K562 (cell line): ENCODE results near the gene ROBO2. TPM values are rescaled to one million over a fixed set of nuclear protein-coding genes. Genes with fewer than 3 reads are reported as not detected.

Source experiments
- ATAC-seq: fragments of 200-7000 bp; cut with Tn5 transposase; 3 replicates; pipeline ENCODE4 v1.9.1; 2020; ENCODE audit warnings: moderate library complexity
- BruUV-seq: library from RNA; stranded (reverse); fragments of 400-500 nt; replicated peaks from 2 replicates; lab custom pipeline; 2021; lab: Mats Ljungman, UMichigan
- CTCF ChIA-PET: fragments of 300-600 bp; formaldehyde crosslinking; extraction: SDS; loops from one replicate; lab custom pipeline; 2021; ENCODE audit warnings: low intra/inter-chr PET ratio; lab: Yijun Ruan, JAX
- POLR2A ChIA-PET: fragments of 300-600, 350-650 bp; sonication (Branson Sonifier 250); formaldehyde crosslinking; extraction: SDS; loops from one replicate; lab custom pipeline; 2021; ENCODE audit warnings: antibody characterized with exemption, inconsistent platforms; lab: Yijun Ruan, JAX
- DNase-seq, 4 experiments: peaks; one replicate each; pipeline versions ENCODE4 v3.0.0 to v3.0.0-alpha.2; 2011 to 2018; ENCODE audit warnings: low spot score in 3 of 4, mixed read lengths in 3 of 4; ENCODE audit errors: extremely low read depth in 1 of 4
- FAIRE-seq: peaks from 2 replicates; lab custom pipeline; 2011; peaks lifted over from hg19 to GRCh38; lab: Jason Lieb, UNC
- H2AFZ ChIP-seq: 2 replicates; pipeline ENCODE4 v1.6.0; 2011; ENCODE audit warnings: low read depth, low read length, control low read depth, inconsistent platforms
- H3K27ac ChIP-seq: fragments of 200-600 bp; 3 replicates; pipeline ENCODE4 v1.8.0; 2011; ENCODE audit warnings: low read depth, mild to moderate bottlenecking, control low read depth, inconsistent platforms, low read length, moderate library complexity, mixed read lengths; ENCODE audit errors: extremely low read depth
- H3K27me3 ChIP-seq, 2 experiments: fragments of 300-600 bp in 1 of 2; 2 replicates in 1 of 2; 3 replicates in 1 of 2; pipeline versions ENCODE4 v1.6.0 to v1.8.0; 2011; ENCODE audit warnings: inconsistent platforms in 2 of 2, low read length in 2 of 2, mild to moderate bottlenecking in 1 of 2, mixed read lengths in 1 of 2, moderate library complexity in 1 of 2; ENCODE audit not compliant: control insufficient read depth in 2 of 2, insufficient read depth in 2 of 2
- H3K36me3 ChIP-seq: fragments of 300-600 bp; 3 replicates; pipeline ENCODE4 v1.8.0; 2011; ENCODE audit warnings: mild to moderate bottlenecking, low read length, inconsistent platforms; ENCODE audit not compliant: control insufficient read depth, insufficient read depth
- H3K4me1 ChIP-seq, 2 experiments: fragments of 200-600 bp in 1 of 2; replicated peaks in 1 of 2; 2 replicates in 1 of 2; 3 replicates in 1 of 2; pipeline versions ENCODE4 v1.5.1 to v1.8.0; 2011; ENCODE audit warnings: inconsistent platforms in 2 of 2, low read length in 2 of 2, mild to moderate bottlenecking in 1 of 2, mixed read lengths in 1 of 2, moderate library complexity in 1 of 2; ENCODE audit not compliant: control insufficient read depth in 2 of 2, insufficient read depth in 2 of 2
- H3K4me2 ChIP-seq: 2 replicates; pipeline ENCODE4 v1.6.1; 2011; ENCODE audit warnings: low read length, control low read depth, inconsistent platforms, mixed read lengths; ENCODE audit not compliant: insufficient read depth
- H3K4me3 ChIP-seq: fragments of 200-600 bp; sonication (generic), shearing (Covaris generic); 2 replicates; pipeline ENCODE4 v1.5.1; 2016; ENCODE audit warnings: control low read depth, inconsistent platforms
- H3K79me2 ChIP-seq: fragments of 200-600 bp; 3 replicates; pipeline ENCODE4 v1.8.0; 2011; ENCODE audit warnings: low read length, inconsistent platforms; ENCODE audit not compliant: control insufficient read depth, insufficient read depth
- H3K9ac ChIP-seq, 2 experiments: 2 replicates each; pipeline versions ENCODE4 v1.6.0 to v1.6.1; 2011; ENCODE audit warnings: low read depth in 2 of 2, low read length in 2 of 2, control low read depth in 1 of 2, inconsistent platforms in 1 of 2, mild to moderate bottlenecking in 1 of 2, mixed read lengths in 1 of 2; ENCODE audit not compliant: insufficient read depth in 1 of 2
- H3K9me1 ChIP-seq: one replicate; pipeline ENCODE4 v1.6.0; 2011; ENCODE audit warnings: inconsistent platforms, mild to moderate bottlenecking, low read length, moderate library complexity; ENCODE audit not compliant: control insufficient read depth, insufficient read depth
- H3K9me3 ChIP-seq: replicated peaks from 2 replicates; pipeline ENCODE4 v1.5.1; 2011; ENCODE audit warnings: low read depth, low read length, inconsistent platforms; ENCODE audit not compliant: control insufficient read depth, insufficient read depth
- H4K20me1 ChIP-seq: replicated peaks from 2 replicates; pipeline ENCODE4 v1.6.1; 2011; ENCODE audit warnings: low read length, inconsistent platforms, mixed read lengths; ENCODE audit not compliant: control insufficient read depth, insufficient read depth
- BACH1 ChIP-seq: fragments of 200-800 bp; sonication (Bioruptor generic); IDR thresholded peaks from 2 replicates; pipeline ENCODE4 v1.6.1; 2016; ENCODE audit warnings: missing genetic modification characterization, missing compliant biosample characterization
- BRF1 ChIP-seq: IDR thresholded peaks from 3 replicates; pipeline ENCODE4 v1.6.1; 2011; ENCODE audit warnings: borderline replicate concordance, mild to moderate bottlenecking; ENCODE audit not compliant: insufficient read length; ENCODE audit errors: extremely low read depth
- DMBX1 ChIP-seq: fragments of 250-450 bp; sonication (Bioruptor Pico); IDR thresholded peaks from 2 replicates; pipeline ENCODE4 v1.8.0; 2022; ENCODE audit warnings: inconsistent platforms, mild to moderate bottlenecking, moderate library complexity, borderline replicate concordance
- ILK ChIP-seq: fragments of 450-650 bp; IDR thresholded peaks from 2 replicates; pipeline ENCODE4 v1.6.1; 2016; ENCODE audit warnings: missing genetic modification characterization, low read depth, mild to moderate bottlenecking, missing compliant biosample characterization, moderate library complexity, borderline replicate concordance
- KLF6 ChIP-seq: fragments of 250-450 bp; sonication (Bioruptor Pico); IDR thresholded peaks from 2 replicates; pipeline ENCODE4 v1.4.0; 2020; ENCODE audit warnings: mild to moderate bottlenecking, moderate library complexity, borderline replicate concordance
- NR2C2 ChIP-seq, 2 experiments: fragments of 200-800 bp in 1 of 2; sonication (Bioruptor generic) in 1 of 2; sonication (generic) in 1 of 2; formaldehyde crosslinking in 1 of 2; IDR thresholded peaks; 2 replicates each; pipeline versions ENCODE4 v1.6.1 to v1.8.0; 2016 to 2022; ENCODE audit warnings: mild to moderate bottlenecking in 1 of 2, missing compliant biosample characterization in 1 of 2, missing genetic modification characterization in 1 of 2, missing genetic modification reagents in 1 of 2
- SREBF2 ChIP-seq: sonication (generic); formaldehyde crosslinking; IDR thresholded peaks from 2 replicates; pipeline ENCODE4 v1.4.0; 2020; ENCODE audit warnings: mild to moderate bottlenecking, missing genetic modification reagents
- ZNF830 ChIP-seq: fragments of 250-450 bp; sonication (Bioruptor Pico); IDR thresholded peaks from 2 replicates; pipeline ENCODE4 v1.5.0; 2021; ENCODE audit warnings: mild to moderate bottlenecking
- WGBS: fragments of 100-300 bp; shearing (Covaris generic); methylation state at CpG from one replicate; pipeline ENCODE4 v1.1.6; 2016; ENCODE audit warnings: low coverage, mixed read lengths; ENCODE audit not compliant: insufficient coverage; ENCODE audit errors: missing lambda C conversion rate; 5-methylcytosine and 5-hydroxymethylcytosine counted together
- in situ Hi-C: fragments of 300-500 bp; cut with MboI; formaldehyde crosslinking; loops from 4 replicates; pipeline ENCODE4 v1.15.0; 2018; ENCODE audit warnings: inconsistent platforms, mixed read lengths
- intact Hi-C: fragments of 100-400 bp; cut with micrococcal nuclease; formaldehyde crosslinking; loops from 2 replicates; pipeline ENCODE4 v1.14.2; 2022
- polyA plus RNA-seq, 8 experiments: library from polyadenylated mRNA; depleted of rRNA in 4 of 8; stranded (reverse) in 5 of 8; unstranded in 3 of 8; fragments of >200 nt; fragmentation: Nextera tagmentation in 2 of 8; fragmentation: Illumina TruSeq in 1 of 8; extraction: Ambion mirVana in 2 of 8; extraction: Trizol in 1 of 8; gene quantifications; 2 replicates each; pipeline versions ENCODE4 v1.2.1 to v1.2.3, GENCODE V29; 2011 to 2014; ENCODE audit warnings: inconsistent platforms in 1 of 8, missing spikeins in 1 of 8
- total RNA-seq, 7 experiments: library from RNA; depleted of rRNA in 6 of 7; stranded (reverse); fragments of >200 nt in 6 of 7; fragmentation: Illumina TruSeq in 2 of 7; extraction: Trizol in 2 of 7; gene quantifications; 2 replicates each; pipeline versions ENCODE4 v1.2.1 to v1.2.3, GENCODE V29; 2011 to 2021; ENCODE audit warnings: low replicate concordance in 1 of 7

ROBO2 gene
- total and polyA plus RNA-seq, 9 of the 15 experiments (the other 6 are each of a cell fraction or from before 2014, with no cell fraction given): 0.84 to 3.0 (median 1.7) TPM

DNA sequence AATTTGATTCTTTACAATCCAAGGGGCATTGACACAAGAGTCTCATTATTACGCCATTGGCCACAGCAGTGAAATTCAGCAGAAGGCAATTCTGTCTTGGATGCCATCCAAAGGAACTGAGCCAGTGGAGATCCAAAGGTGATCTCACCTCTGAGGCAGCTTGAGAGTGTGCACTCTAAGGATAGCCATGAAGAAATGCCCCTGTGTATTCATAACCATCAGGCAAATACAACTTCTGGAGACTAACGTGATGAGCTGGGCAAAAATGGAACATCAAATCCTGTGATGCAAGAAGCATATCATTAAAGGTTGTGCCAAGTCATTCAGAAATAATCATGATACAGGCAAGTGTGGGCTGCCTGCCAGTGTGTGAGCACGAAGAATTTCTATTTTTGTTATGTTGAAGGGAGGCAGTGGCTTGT lies 41.4 kb downstream of the ROBO2 start:
- ChIA-PET POLR2A (no interaction called here), CTCF (no interaction called here)
- Histone ChIP-seq H4K20me1 (no peaks in the 10 kb centered on the region), H3K4me2 (no peak overlapping the region), H3K9ac (no peak overlapping the region), H3K27ac (no peak overlapping the region), H2AFZ (no peak overlapping the region), H3K27me3 (no peaks in the 10 kb centered on the region), H3K36me3 (no peaks in the 10 kb centered on the region), H3K9me1 (no peaks in the 10 kb centered on the region), H3K79me2 (no peaks in the 10 kb centered on the region), H3K4me3 (no peak overlapping the region), H3K4me1 (no peaks in the 10 kb centered on the region), H3K9me3 (no peaks in the 10 kb centered on the region)
- DNase-seq: no peak
- no peak for ATAC-seq
- WGBS: 5% methylated on average over 3 of the region's 3 CpGs
- in situ Hi-C loops: no loop called here
- intact Hi-C loops: no loop called here
- no TSS peak for BruUV-seq
- TF ChIP-seq BRF1 (no peak), DMBX1 (CRISPR knock-in tag) (no peak), ZNF830 (CRISPR knock-in tag) (no peak), NR2C2 (CRISPR knock-in tag; IDR thresholded peaks at IDR 0.05) (no peak), NR2C2 (tag; IDR thresholded peaks at IDR 0.05) (no peak), KLF6 (CRISPR knock-in tag) (no peak), SREBF2 (CRISPR knock-in tag) (no peak), BACH1 (tag) (no peak), ILK (tag) (no peak)
- TF ChIP-seq, all 486 proteins: peak for 0
- FAIRE-seq: no peak
